HS-5 (cell line): Measurements from ENCODE around the gene CFAP97D2.

ENCODE experiments used
- DNase-seq: peaks from one replicate; pipeline ENCODE4 v3.0.0-alpha.2; 2012; ENCODE audit warnings: low read depth

The CFAP97D2 gene

DNA sequence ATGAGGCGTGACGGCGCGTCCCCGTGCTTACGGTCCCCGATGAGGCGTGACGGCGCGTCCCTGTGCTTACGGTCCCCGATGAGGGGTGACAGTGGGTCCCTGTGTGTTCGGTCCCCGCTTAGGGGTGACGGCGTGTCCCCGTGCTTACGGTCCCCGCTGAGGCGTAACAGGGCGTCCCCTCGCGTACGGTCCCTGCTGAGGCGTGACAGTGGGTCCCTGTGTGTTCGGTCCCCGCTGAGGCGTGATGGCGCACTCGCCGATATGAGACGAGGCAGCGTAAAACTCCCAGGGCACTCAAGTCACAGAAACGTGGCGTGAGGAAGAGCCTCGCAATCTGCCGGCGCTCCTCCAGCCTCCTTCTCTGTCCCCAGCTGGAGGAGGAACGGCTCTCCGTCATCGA is 20.9 kb downstream of the CFAP97D2 start:
- no peak for DNase-seq

- no peak for DNase-seq
These were observed 21.4 kb downstream of the CFAP97D2 start for GRCh38 chr13:114200399-114200911.

- DNase-seq = no peak
These were observed 23.5 kb downstream of the CFAP97D2 start for GRCh38 chr13:114202581-114202980.

GRCh38 chr13:114203536-114203935 is 24.5 kb downstream of the CFAP97D2 start:
- no peak for DNase-seq

- DNase-seq = no peak
These were observed 25.8 kb downstream of the CFAP97D2 start for GRCh38 chr13:114204894-114205293.

GRCh38 chr13:114208134-114208533 is 29.1 kb downstream of the CFAP97D2 start:
- no peak for DNase-seq

DNA sequence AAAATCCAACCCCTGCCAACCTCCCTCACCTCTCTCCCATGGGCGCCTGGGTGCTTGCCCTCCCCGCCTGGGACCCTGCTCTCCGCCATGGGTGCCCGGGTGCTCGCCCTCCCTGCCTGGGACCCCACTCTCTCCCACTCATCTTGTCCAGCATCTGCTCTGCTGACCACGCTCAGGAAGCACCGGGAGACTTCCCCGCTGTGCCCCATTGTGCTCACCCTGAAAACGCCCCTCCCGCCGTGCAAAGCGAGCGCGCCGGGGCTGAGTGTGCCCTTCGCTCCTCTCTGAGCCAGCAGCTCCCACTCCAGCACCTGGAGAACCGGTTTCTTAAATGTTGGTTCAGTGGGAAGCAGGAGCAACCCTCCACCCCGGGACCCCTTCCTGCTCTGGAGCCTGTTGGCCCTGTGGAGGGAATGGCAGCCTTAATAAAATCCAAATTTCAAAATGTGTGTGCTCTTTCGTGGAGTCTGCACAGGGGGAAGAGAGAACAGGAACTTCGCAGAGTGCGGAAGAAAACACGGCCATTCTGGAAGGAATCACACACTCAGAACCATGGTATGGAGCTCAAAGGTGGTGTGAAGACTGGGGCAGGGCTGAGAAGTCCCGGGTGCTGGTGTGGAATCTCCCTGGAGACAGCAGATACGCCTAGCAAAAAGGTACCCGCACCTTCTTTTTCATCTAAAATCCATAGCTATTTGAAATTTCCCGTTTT is 32.5 kb downstream of the CFAP97D2 start:
- no peak for DNase-seq

GRCh38 chr13:114212158-114212495 is 33.1 kb downstream of the CFAP97D2 start:
- DNase-seq = peak; percentile 24

DNA sequence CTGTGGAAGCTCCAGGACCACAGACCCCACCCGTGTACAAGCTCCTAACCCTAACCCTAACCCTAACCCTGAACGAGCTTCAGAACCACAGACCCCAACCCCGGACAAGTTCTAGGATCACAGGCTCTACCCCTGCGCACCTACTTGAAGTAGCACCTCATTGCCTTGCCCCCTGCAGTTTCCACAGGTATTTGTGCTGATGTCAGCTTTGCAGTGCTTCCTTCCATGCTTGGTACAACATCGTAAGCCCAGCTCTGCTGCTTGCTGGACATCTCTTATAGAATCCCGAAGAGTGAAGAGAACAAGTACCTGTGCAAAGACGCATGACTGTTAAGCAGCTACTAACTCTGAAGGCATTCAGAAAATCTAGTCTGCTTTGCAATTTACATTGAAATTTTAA is 34.9 kb downstream of the CFAP97D2 start:
- DNase-seq = no peak

DNA sequence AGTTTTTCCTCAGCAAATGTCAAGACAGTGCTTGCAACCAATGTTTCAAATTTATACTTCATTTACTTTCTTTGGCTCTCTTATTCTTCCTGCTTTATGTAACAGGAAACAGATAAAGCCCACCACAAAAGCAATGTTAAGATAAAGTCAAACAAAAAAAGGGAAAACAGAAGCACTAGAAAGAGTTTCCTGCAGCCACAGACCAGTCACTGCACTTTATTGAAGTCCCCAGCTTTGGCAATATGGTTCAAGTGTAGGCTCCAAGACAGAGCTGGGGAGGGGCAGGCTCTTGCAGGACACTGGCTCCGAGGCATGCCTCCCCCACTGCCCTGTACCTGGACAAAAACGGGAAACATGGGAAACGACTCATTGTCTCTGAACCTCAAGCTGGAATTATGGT is 40.3 kb downstream of the CFAP97D2 start:
- DNase-seq = no peak

GRCh38 chr13:114222461-114222968 is 43.5 kb downstream of the CFAP97D2 start:
- DNase-seq = no peak

- no peak for DNase-seq
These were observed 45.1 kb downstream of the CFAP97D2 start for GRCh38 chr13:114224201-114224600.

GRCh38 chr13:114225610-114226009 is 46.6 kb downstream of the CFAP97D2 start:
- DNase-seq = no peak

DNA sequence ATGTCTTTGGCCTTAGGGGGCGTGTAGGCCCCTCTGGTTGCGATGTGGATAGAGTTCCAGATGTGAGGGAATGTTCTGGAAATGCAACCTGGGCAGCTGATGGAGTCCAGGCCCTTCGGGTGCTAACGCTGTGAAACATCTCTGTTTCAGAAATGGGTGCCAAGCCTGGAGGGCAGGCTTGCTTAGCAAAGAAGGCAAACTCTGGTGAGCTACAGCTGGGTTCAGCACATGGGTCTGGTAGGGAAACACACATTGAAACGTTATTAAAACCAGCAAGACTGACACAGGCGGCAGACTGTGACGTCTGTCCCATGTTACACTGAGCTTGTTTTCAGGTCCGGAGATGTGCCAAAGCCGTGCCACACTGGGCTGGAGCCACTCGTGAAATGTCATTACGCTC is 47.0 kb downstream of the CFAP97D2 start:
- DNase-seq = no peak

DNA sequence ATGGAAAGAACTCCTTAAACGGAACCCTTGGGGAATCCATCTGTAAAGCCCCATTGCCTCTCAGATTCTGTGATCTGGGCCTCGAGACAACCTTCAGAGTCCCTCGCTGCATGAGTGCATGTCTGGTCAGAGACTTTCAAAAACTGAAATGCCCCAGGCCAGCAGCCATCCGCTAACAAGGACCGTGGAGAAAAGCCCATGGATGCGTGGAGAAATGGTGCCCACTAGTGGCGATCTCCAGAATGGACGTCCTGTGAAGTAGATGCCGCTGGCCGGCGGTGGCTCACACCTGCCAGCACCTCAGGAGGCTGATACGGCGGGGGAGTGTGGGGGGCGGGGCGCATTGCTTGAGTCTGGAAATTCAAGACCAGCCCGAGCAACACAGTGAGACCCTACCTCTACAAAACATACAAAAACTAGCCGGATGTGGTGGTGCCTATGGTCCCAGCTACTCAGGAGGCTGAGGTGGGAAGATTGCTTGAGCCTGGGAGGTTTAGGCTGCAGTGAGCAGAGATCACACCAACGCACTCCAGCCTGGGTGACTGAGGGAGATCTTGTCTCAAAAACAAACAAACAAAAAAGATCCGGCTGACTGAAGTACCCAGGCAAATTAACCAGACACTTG is 47.8 kb downstream of the CFAP97D2 start:
- DNase-seq = peak; percentile 25

DNA sequence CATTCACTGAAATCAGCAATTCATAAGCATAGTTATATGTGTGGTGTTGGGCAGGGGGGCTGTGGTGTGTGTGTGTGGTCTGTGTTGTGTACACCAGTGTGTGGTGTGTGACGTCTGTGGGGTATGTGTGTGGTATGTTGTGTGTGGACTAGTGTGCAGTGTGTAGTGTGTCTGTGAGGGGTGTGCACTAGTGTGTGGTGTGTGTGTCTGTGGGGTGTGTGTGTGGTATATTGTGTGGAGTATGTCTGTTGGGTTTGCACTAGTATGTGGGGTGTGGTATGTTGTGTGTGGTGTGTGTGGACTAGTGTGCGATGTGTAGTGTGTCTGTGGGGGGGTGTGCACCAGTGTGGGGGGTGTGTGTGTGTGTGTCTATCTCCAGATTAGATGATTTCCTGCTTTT is 48.5 kb downstream of the CFAP97D2 start:
- DNase-seq = no peak

DNA sequence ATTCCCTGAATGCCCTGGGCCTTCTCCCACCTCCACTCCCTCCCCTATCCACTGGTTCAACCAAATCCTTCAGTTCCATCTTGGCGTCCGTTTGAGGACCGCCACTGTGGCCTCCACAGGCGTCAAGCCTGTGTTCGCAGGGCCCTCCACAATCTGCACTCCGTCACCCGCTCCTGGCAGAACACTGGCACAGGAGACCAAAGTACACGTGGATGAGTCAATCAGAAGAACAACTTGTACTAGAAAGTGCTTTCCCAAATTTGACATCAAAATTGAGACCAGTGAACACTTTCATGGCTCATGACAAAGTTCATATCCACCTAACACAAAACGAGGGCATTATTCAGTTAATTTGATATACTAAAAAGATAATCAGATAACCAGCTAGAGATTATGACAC is 49.1 kb downstream of the CFAP97D2 start:
- no peak for DNase-seq

- no peak for DNase-seq
These were observed 50.4 kb downstream of the CFAP97D2 start for GRCh38 chr13:114229506-114229905.

- no peak for DNase-seq
These were observed 51.1 kb downstream of the CFAP97D2 start for GRCh38 chr13:114230117-114230516.

DNA sequence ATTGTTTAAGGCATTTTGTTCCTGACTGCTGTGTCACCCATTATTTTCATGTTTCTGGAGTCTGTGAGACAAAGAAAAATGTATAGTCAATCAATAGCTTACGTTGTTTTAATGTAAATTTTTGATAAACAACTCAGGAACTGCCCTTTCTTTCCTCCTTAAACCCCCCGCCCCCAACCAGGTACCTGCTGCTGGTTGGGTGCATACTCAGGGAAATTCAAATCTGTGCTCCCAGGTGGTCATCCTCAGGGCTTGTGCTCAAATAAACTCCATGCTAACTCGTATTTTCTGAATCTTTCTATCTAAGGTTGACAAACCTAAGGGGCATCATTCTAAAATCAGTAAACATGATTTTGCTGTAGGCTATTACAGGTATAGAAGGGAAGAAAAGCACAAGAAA is 51.5 kb downstream of the CFAP97D2 start:
- no peak for DNase-seq

DNA sequence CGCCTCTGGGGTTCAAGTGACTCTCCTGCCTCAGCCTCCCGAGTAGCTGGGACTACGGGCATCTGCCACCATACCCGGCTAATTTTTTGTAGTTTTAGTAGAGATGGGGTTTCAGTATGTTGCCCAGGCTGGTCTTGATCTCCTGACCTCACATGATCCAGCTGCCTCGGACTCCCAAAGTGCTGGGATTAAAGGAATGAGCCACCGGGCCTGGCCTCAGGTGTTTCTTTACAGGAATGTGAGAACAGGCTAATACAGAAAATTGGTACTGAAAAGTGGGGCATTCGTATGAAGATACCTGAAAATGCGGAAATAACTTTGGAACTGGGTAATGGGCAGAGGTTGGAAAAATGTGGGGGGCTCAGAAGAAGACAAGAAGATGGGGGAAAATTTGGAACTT is 52.8 kb downstream of the CFAP97D2 start:
- DNase-seq = no peak

DNA sequence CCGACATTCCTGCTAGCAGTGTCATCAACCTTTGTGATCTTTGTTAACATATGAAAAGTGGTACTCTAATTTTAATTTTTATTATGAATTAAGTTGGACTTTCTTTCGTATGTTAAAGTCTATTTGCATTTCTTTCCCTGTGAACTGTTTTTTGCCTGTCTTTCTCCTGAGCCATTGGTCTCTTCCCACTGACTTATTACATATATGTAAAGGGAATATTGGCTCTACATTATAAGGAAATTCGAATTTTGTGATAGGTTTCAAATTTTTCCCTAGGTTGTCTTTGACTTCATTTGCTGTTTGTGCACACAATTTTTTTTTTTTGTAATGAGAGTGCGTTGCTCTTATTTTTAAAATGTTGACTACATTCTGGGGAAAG is 55.2 kb downstream of the CFAP97D2 start:
- DNase-seq = no peak

GRCh38 chr13:114234645-114235421 is 55.8 kb downstream of the CFAP97D2 start, which contains the start of gene CDC16:
TSS of gene CDC16 (plus strand) at chr13:114234897. CDS start at chr13:114235085, 188 bp downstream.
- peak; percentile 39 for DNase-seq
